HPDE6-E6E7 (cell line): ENCODE measurements around the gene TSPEAR.

Source experiments
- DNase-seq: peaks from one replicate; pipeline ENCODE4 v3.0.0; 2011; ENCODE audit warnings: missing footprints; ENCODE audit errors: extremely low spot score

The TSPEAR gene

GRCh38 chr21:44722731-44723130 is 11.4 kb upstream of the TSPEAR start:
- no peak for DNase-seq

GRCh38 chr21:44720170-44720569 is 8.8 kb upstream of the TSPEAR start:
- no peak for DNase-seq

- no peak for DNase-seq
These were observed 7.2 kb upstream of the TSPEAR start for GRCh38 chr21:44718571-44718970.

- no peak for DNase-seq
These were observed 6.7 kb upstream of the TSPEAR start for GRCh38 chr21:44718093-44718492.

GRCh38 chr21:44716984-44717383 is 5.6 kb upstream of the TSPEAR start:
- DNase-seq: no peak

- DNase-seq: no peak
These were observed 3.5 kb upstream of the TSPEAR start for GRCh38 chr21:44714905-44715304.

- DNase-seq: no peak
These were observed 2.5 kb upstream of the TSPEAR start for GRCh38 chr21:44713846-44714245.

GRCh38 chr21:44713130-44713529 is 1.8 kb upstream of the TSPEAR start:
- DNase-seq: no peak

GRCh38 chr21:44712203-44713028 is 1.0 kb upstream of the TSPEAR start:
- no peak for DNase-seq

- no peak for DNase-seq
These were observed 531 bp downstream of the TSPEAR start for GRCh38 chr21:44710756-44711326.

GRCh38 chr21:44710294-44710665 is 1.1 kb downstream of the TSPEAR start:
- DNase-seq: no peak

- no peak for DNase-seq
These were observed 1.7 kb downstream of the TSPEAR start for GRCh38 chr21:44709426-44710293.

GRCh38 chr21:44708866-44709425 is 2.4 kb downstream of the TSPEAR start:
- no peak for DNase-seq

GRCh38 chr21:44708213-44708865 is 3.0 kb downstream of the TSPEAR start:
- no peak for DNase-seq

GRCh38 chr21:44706706-44707581 is 4.4 kb downstream of the TSPEAR start:
- DNase-seq: no peak

- no peak for DNase-seq
These were observed 5.2 kb downstream of the TSPEAR start for GRCh38 chr21:44706026-44706705.

GRCh38 chr21:44704636-44705001 is 6.8 kb downstream of the TSPEAR start:
- no peak for DNase-seq

GRCh38 chr21:44703731-44704635 is 7.4 kb downstream of the TSPEAR start:
- DNase-seq: no peak
